ENCODE data around the gene PLPP4.

PLPP4 gene

GRCh38 chr10:120495226-120496009 lies 38.4 kb downstream of the PLPP4 start (continued):
- TF ChIP-seq ZNF704 (tag by site-specific recombination; IDR thresholded peaks at IDR 0.05): no peak
- no peak for TF ChIP-seq EGR2 (tag by site-specific recombination; IDR thresholded peaks at IDR 0.05; ENCODE audit: low read depth)
- no peak for TF ChIP-seq ZNF571 (tag by site-specific recombination; IDR thresholded peaks at IDR 0.05)
- no peak for TF ChIP-seq SCRT1 (tag by site-specific recombination; IDR thresholded peaks at IDR 0.05; ENCODE audit: borderline replicate concordance)
- no peak for TF ChIP-seq ZNF561 (tag by site-specific recombination; IDR thresholded peaks at IDR 0.05; ENCODE audit: borderline replicate concordance)

GRCh38 chr10:120499883-120500282 lies 42.9 kb downstream of the PLPP4 start:
- CTCF ChIA-PET: no interaction called here
- Histone ChIP-seq H3K9me3 (ENCODE audit: control insufficient read depth, insufficient read depth, low read depth, low read length) (no peaks in the 10 kb centered on the region), H3K27ac (ENCODE audit: extremely low read depth, low read depth, low read length) (no peak overlapping the region), H3K36me3 (ENCODE audit: control insufficient read depth in 2 of 2, insufficient read depth in 1 of 2, low read length in 2 of 2) (no peaks in the 10 kb centered on the region), H3K4me1 (ENCODE audit: control insufficient read depth, insufficient read depth, low read length) (peaks cover 5% of the 10 kb centered on the region; the same call in 1 of the 2 replicates), H3K4me3 (ENCODE audit: low read depth, low read length) (no peak overlapping the region)
- POLR2A ChIA-PET: no interaction called here
- TF ChIP-seq ZNF639 (tag by site-specific recombination; IDR thresholded peaks at IDR 0.05) (no peak), ZNF302 (tag by site-specific recombination; IDR thresholded peaks at IDR 0.05; ENCODE audit: low read depth) (no peak), ZFP41 (tag by site-specific recombination; IDR thresholded peaks at IDR 0.05; ENCODE audit: borderline replicate concordance) (no peak), ZNF37A (tag by site-specific recombination; IDR thresholded peaks at IDR 0.05) (no peak), WT1 (tag by site-specific recombination; IDR thresholded peaks at IDR 0.05) (no peak), ZBTB44 (tag by site-specific recombination; IDR thresholded peaks at IDR 0.05) (no peak), PRDM6 (tag by site-specific recombination; IDR thresholded peaks at IDR 0.05) (no peak), REST (tag by site-specific recombination; IDR thresholded peaks at IDR 0.05) (no peak), ZNF76 (tag by site-specific recombination; IDR thresholded peaks at IDR 0.05; ENCODE audit: borderline replicate concordance, low read depth) (no peak), GLIS1 (tag by site-specific recombination; IDR thresholded peaks at IDR 0.05) (no peak), ZNF266 (tag by site-specific recombination; IDR thresholded peaks at IDR 0.05; ENCODE audit: low read depth) (no peak), HIC1 (tag by site-specific recombination; IDR thresholded peaks at IDR 0.05) (no peak), ZNF274 (IDR thresholded peaks at IDR 0.05; ENCODE audit: low read length) (no peak), ZNF274 (tag by site-specific recombination; IDR thresholded peaks at IDR 0.05; ENCODE audit: borderline replicate concordance) (no peak), ZSCAN23 (tag by site-specific recombination; IDR thresholded peaks at IDR 0.05) (no peak), OVOL3 (tag by site-specific recombination; IDR thresholded peaks at IDR 0.05) (no peak), ZNF157 (tag by site-specific recombination; IDR thresholded peaks at IDR 0.05) (no peak), ZNF624 (tag by site-specific recombination; IDR thresholded peaks at IDR 0.05) (no peak)

Data from HEK293 (cell line).